ENCODE results near the gene NFIA.

DNA sequence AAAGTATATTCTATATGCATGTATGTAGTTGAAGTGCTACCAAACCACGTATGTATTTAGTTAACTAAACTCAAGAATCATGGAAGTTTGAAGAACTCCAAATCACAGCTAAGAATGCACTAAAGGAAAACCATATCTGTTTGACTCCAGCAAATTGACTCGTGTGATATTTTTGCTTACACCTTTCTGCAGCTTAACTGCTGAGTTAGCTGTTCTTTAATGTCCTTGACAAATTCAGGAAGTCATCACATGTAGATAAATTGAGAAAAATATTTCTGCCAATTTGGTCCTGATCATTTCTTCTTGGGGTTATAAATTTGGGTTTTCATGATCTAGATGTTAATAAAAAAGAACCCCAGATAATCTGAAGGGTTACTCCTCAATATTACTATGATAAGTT lies 83.0 kb downstream of the NFIA start:
- TF ChIP-seq, protein P1, sequence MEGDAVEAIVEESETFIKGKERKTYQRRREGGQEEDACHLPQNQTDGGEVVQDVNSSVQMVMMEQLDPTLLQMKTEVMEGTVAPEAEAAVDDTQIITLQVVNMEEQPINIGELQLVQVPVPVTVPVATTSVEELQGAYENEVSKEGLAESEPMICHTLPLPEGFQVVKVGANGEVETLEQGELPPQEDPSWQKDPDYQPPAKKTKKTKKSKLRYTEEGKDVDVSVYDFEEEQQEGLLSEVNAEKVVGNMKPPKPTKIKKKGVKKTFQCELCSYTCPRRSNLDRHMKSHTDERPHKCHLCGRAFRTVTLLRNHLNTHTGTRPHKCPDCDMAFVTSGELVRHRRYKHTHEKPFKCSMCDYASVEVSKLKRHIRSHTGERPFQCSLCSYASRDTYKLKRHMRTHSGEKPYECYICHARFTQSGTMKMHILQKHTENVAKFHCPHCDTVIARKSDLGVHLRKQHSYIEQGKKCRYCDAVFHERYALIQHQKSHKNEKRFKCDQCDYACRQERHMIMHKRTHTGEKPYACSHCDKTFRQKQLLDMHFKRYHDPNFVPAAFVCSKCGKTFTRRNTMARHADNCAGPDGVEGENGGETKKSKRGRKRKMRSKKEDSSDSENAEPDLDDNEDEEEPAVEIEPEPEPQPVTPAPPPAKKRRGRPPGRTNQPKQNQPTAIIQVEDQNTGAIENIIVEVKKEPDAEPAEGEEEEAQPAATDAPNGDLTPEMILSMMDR (IDR thresholded peaks at IDR 0.05), result no peak
- TF ChIP-seq POLR2AphosphoS5 (IDR thresholded peaks at IDR 0.05; ENCODE audit: low read depth, low read length) (no peak), TCF7L2 (IDR thresholded peaks at IDR 0.05; ENCODE audit: low read depth, low read length) (no peak)
- TF ChIP-seq, protein P2, sequence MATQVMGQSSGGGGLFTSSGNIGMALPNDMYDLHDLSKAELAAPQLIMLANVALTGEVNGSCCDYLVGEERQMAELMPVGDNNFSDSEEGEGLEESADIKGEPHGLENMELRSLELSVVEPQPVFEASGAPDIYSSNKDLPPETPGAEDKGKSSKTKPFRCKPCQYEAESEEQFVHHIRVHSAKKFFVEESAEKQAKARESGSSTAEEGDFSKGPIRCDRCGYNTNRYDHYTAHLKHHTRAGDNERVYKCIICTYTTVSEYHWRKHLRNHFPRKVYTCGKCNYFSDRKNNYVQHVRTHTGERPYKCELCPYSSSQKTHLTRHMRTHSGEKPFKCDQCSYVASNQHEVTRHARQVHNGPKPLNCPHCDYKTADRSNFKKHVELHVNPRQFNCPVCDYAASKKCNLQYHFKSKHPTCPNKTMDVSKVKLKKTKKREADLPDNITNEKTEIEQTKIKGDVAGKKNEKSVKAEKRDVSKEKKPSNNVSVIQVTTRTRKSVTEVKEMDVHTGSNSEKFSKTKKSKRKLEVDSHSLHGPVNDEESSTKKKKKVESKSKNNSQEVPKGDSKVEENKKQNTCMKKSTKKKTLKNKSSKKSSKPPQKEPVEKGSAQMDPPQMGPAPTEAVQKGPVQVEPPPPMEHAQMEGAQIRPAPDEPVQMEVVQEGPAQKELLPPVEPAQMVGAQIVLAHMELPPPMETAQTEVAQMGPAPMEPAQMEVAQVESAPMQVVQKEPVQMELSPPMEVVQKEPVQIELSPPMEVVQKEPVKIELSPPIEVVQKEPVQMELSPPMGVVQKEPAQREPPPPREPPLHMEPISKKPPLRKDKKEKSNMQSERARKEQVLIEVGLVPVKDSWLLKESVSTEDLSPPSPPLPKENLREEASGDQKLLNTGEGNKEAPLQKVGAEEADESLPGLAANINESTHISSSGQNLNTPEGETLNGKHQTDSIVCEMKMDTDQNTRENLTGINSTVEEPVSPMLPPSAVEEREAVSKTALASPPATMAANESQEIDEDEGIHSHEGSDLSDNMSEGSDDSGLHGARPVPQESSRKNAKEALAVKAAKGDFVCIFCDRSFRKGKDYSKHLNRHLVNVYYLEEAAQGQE (IDR thresholded peaks at IDR 0.05; ENCODE audit: insufficient read depth in 1 of 2, low read depth in 2 of 2, low read length in 1 of 2), result no peak

Data from Panc1 (cell line).